Heart left ventricle (tissue), 13 donors: ENCODE measurements around the gene COPS6.

Experiments
- CTCF ChIP-seq, 12 donors: fragments of 200-600 bp; sonication (generic) in 4 of 12; IDR thresholded peaks; one replicate each; pipeline versions ENCODE4 v1.5.0 to v1.8.0; 2018 to 2022; ENCODE audit warnings: antibody characterized with exemption in 12 of 12, mild to moderate bottlenecking in 5 of 12
- POLR2A ChIP-seq, 2 donors: fragments of 450-650 bp; IDR thresholded peaks; one replicate each; pipeline ENCODE4 v1.6.1; 2017; ENCODE audit warnings: antibody characterized with exemption in 2 of 2, mild to moderate bottlenecking in 2 of 2, moderate library complexity in 2 of 2
- donor health status: ischemic (EF 13 %, LVEDD 7.1; RV severe dilation, severe dysfunction).
- donor health status: DM: no; HTN: yes; CAD: no.
- donor health status: DM: no; HTN: no; CAD: no.
- donor health status: ischemic (EF 25% LVEDD 6.9; RV normal size, moderate dysfunction).
- donor health status: ischemic (EF 25% LVEDD 5.7; RV mildly dilated, moderate dysfunction).
- donor health status: ischemic (EF 35%, LVEDD 5.7; RV mildly dilated, moderate dysfunction).
- donor health status: nonischemic (EF 11% LVEDD 7.7; RV severe dilation, severe dysfunction).
- donor health status: DM: yes; HTN: yes; CAD: no.
- donor health status: PGD.
- donor health status: ischemic (EF 29% LVEDD 5.4; RV normal size, mild dysfunction).
- donor health status: nonischemic (EF 23%, LVEDD 6.1; RV moderate dilation, normal function).

GRCh38 chr7:100093054-100093453, 4.3 kb downstream of the COPS6 start:
- TF ChIP-seq CTCF (IDR thresholded peaks at IDR 0.05), result no peak
- TF ChIP-seq POLR2A (IDR thresholded peaks at IDR 0.05), result no peak
